Measurements from ENCODE around the gene KRTAP13-1. TPM values are rescaled to one million over a fixed set of nuclear protein-coding genes. Genes with fewer than 3 reads are reported as not detected.

Gene KRTAP13-1
- polyA plus RNA-seq, 4 donors = not detected

- Histone ChIP-seq H3K4me3 (ENCODE audit: low read depth in 1 of 3, low read length in 3 of 3) (no peak within 1 kb of the TSS), H3K36me3 (ENCODE audit: control insufficient read depth in 3 of 3, insufficient read depth in 2 of 3, low read depth in 1 of 3, low read length in 3 of 3) (no peaks in the 10 kb centered on the region), H3K9me3 (ENCODE audit: control insufficient read depth in 2 of 2, insufficient read depth in 1 of 2, low read depth in 1 of 2, low read length in 1 of 2) (no peaks in the 10 kb centered on the region), H3K4me1 (ENCODE audit: control insufficient read depth in 3 of 3, insufficient read depth in 2 of 3, low read depth in 1 of 3, low read length in 2 of 3) (no peaks in the 10 kb centered on the region), H3K27ac (ENCODE audit: low read depth in 1 of 3, low read length in 2 of 3) (no peak within 1 kb of the TSS), H3K27me3 (ENCODE audit: control insufficient read depth in 3 of 3, insufficient read depth in 3 of 3, low read length in 3 of 3) (no peaks in the 10 kb centered on the region)
- 90 to 93% (median 91%) methylated on average over 5 of the region's 5 CpGs for WGBS, 3 donors
- DNase-seq (no peak), FAIRE-seq (no peak)
Measured at GRCh38 chr21:30439975-30440374, 44.1 kb downstream of the KRTAP13-1 start, which contains the start of gene KRTAP15-1. KRTAP15-1 (plus strand) TSS chr21:30440275; CDS start chr21:30440328, 53 bp downstream.

- no peaks in the 10 kb centered on the region for H3K36me3 ChIP-seq (ENCODE audit: control insufficient read depth in 3 of 3, insufficient read depth in 2 of 3, low read depth in 1 of 3, low read length in 3 of 3)
- no peaks in the 10 kb centered on the region for H3K27me3 ChIP-seq (ENCODE audit: control insufficient read depth in 3 of 3, insufficient read depth in 3 of 3, low read length in 3 of 3)
- no peak overlapping the region for H3K27ac ChIP-seq (ENCODE audit: low read depth in 1 of 3, low read length in 2 of 3)
- no peak overlapping the region for H3K4me3 ChIP-seq (ENCODE audit: low read depth in 1 of 3, low read length in 3 of 3)
- no peaks in the 10 kb centered on the region for H3K9me3 ChIP-seq (ENCODE audit: control insufficient read depth in 2 of 2, insufficient read depth in 1 of 2, low read depth in 1 of 2, low read length in 1 of 2)
- DNase-seq = peak in 1 of 2 donors; percentile 10
- no peaks in the 10 kb centered on the region for H3K4me1 ChIP-seq (ENCODE audit: control insufficient read depth in 3 of 3, insufficient read depth in 2 of 3, low read depth in 1 of 3, low read length in 2 of 3)
- no peak for FAIRE-seq
Measured at GRCh38 chr21:30443226-30443625, 47.4 kb downstream of the KRTAP13-1 start.

- WGBS, 3 donors = 33 to 60% (median 36%) methylated on average over 1 of the region's 1 CpG
- Histone ChIP-seq H3K4me1 (ENCODE audit: control insufficient read depth in 3 of 3, insufficient read depth in 2 of 3, low read depth in 1 of 3, low read length in 2 of 3) (no peaks in the 10 kb centered on the region), H3K27me3 (ENCODE audit: control insufficient read depth in 3 of 3, insufficient read depth in 3 of 3, low read length in 3 of 3) (no peaks in the 10 kb centered on the region), H3K36me3 (ENCODE audit: control insufficient read depth in 3 of 3, insufficient read depth in 2 of 3, low read depth in 1 of 3, low read length in 3 of 3) (no peaks in the 10 kb centered on the region), H3K4me3 (ENCODE audit: low read depth in 1 of 3, low read length in 3 of 3) (no peak overlapping the region), H3K9me3 (ENCODE audit: control insufficient read depth in 2 of 2, insufficient read depth in 1 of 2, low read depth in 1 of 2, low read length in 1 of 2) (no peaks in the 10 kb centered on the region), H3K27ac (ENCODE audit: low read depth in 1 of 3, low read length in 2 of 3) (no peak overlapping the region)
- no peak for DNase-seq
- no peak for FAIRE-seq
Measured at GRCh38 chr21:30444204-30444603, 48.4 kb downstream of the KRTAP13-1 start.

Other genes starting within 250 kb of the KRTAP13-1 start
- gene CLDN17, start 229.2 kb upstream of the KRTAP13-1 start, polyA plus RNA-seq = not detected
- under 1 TPM in 1 of 4 donors, not detected in 3; 0.15 TPM for gene CLDN8, start 179.9 kb upstream of the KRTAP13-1 start, polyA plus RNA-seq
- gene KRTAP24-1, start 113.1 kb upstream of the KRTAP13-1 start, polyA plus RNA-seq = not detected
- gene KRTAP25-1, start 106.5 kb upstream of the KRTAP13-1 start, polyA plus RNA-seq = not detected
- not detected for gene KRTAP26-1, start 75.7 kb upstream of the KRTAP13-1 start, polyA plus RNA-seq
- gene KRTAP27-1, start 58.3 kb upstream of the KRTAP13-1 start, polyA plus RNA-seq = not detected
- gene KRTAP23-1, start 47.4 kb upstream of the KRTAP13-1 start, polyA plus RNA-seq = not detected
- gene KRTAP13-2, start 23.8 kb upstream of the KRTAP13-1 start, polyA plus RNA-seq = 1 to 10 TPM in 1 of 4 donors, not detected in 3; 2.0 TPM
- not detected for gene KRTAP13-3, start 29.9 kb downstream of the KRTAP13-1 start, polyA plus RNA-seq
- not detected for gene KRTAP13-4, start 34.2 kb downstream of the KRTAP13-1 start, polyA plus RNA-seq
- gene KRTAP15-1, start 44.2 kb downstream of the KRTAP13-1 start, polyA plus RNA-seq = not detected
- not detected for gene KRTAP19-1, start 84.3 kb downstream of the KRTAP13-1 start, polyA plus RNA-seq
- gene KRTAP19-2, start 91.4 kb downstream of the KRTAP13-1 start, polyA plus RNA-seq = not detected
- not detected for gene KRTAP19-3, start 96.0 kb downstream of the KRTAP13-1 start, polyA plus RNA-seq
- gene KRTAP19-4, start 101.1 kb downstream of the KRTAP13-1 start, polyA plus RNA-seq = not detected
- gene KRTAP19-5, start 106.1 kb downstream of the KRTAP13-1 start, polyA plus RNA-seq = not detected
- gene KRTAP19-6, start 145.8 kb downstream of the KRTAP13-1 start, polyA plus RNA-seq = not detected
- not detected for gene KRTAP19-7, start 165.3 kb downstream of the KRTAP13-1 start, polyA plus RNA-seq
- gene KRTAP22-2, start 194.4 kb downstream of the KRTAP13-1 start, polyA plus RNA-seq = not detected
- gene KRTAP6-3, start 196.4 kb downstream of the KRTAP13-1 start, polyA plus RNA-seq = not detected
- gene KRTAP6-2, start 202.9 kb downstream of the KRTAP13-1 start, polyA plus RNA-seq = not detected
- gene KRTAP22-1, start 205.1 kb downstream of the KRTAP13-1 start, polyA plus RNA-seq = not detected
- gene KRTAP6-1, start 217.9 kb downstream of the KRTAP13-1 start, polyA plus RNA-seq = not detected
- gene KRTAP20-1, start 220.4 kb downstream of the KRTAP13-1 start, polyA plus RNA-seq = not detected
- not detected for gene KRTAP20-4, start 224.6 kb downstream of the KRTAP13-1 start, polyA plus RNA-seq
- gene KRTAP20-2, start 239.2 kb downstream of the KRTAP13-1 start, polyA plus RNA-seq = not detected
- not detected for gene KRTAP20-3, start 246.8 kb downstream of the KRTAP13-1 start, polyA plus RNA-seq